ENCODE data around the gene RGS7.
"Not testable (repeated sequence)": the region's sequence is repeated elsewhere in the genome, so short reads cannot be mapped to it uniquely, and the experiment has no call there.

Gene RGS7

GRCh38 chr1:241131636-241132194, 225.3 kb downstream of the RGS7 start:
- DNase-seq, result no peak

- DNase-seq, result no peak
These were observed 226.1 kb downstream of the RGS7 start for GRCh38 chr1:241130881-241131280.

GRCh38 chr1:241129207-241129960, 227.6 kb downstream of the RGS7 start:
- DNase-seq, result no peak

GRCh38 chr1:241125286-241125685, 231.7 kb downstream of the RGS7 start:
- DNase-seq, result no peak

- DNase-seq, result no peak
These were observed 239.0 kb downstream of the RGS7 start for GRCh38 chr1:241118049-241118448.

GRCh38 chr1:241115784-241116183, 241.2 kb downstream of the RGS7 start:
- no peak for DNase-seq

- no peak for DNase-seq
These were observed 242.2 kb downstream of the RGS7 start for GRCh38 chr1:241114699-241115233.

- DNase-seq, result no peak
These were observed 243.4 kb downstream of the RGS7 start for GRCh38 chr1:241113557-241113956.

- no peak for DNase-seq
These were observed 248.0 kb downstream of the RGS7 start for GRCh38 chr1:241109039-241109438.

GRCh38 chr1:241105147-241105546, 251.9 kb downstream of the RGS7 start:
- no peak for DNase-seq

GRCh38 chr1:241102664-241103063, 254.3 kb downstream of the RGS7 start:
- no peak for DNase-seq

GRCh38 chr1:241101622-241102021, 255.4 kb downstream of the RGS7 start:
- DNase-seq, result no peak

- no peak for DNase-seq
These were observed 259.5 kb downstream of the RGS7 start for GRCh38 chr1:241097479-241097878.

- DNase-seq, result no peak
These were observed 260.0 kb downstream of the RGS7 start for GRCh38 chr1:241096982-241097381.

- DNase-seq, result no peak
These were observed 261.2 kb downstream of the RGS7 start for GRCh38 chr1:241095847-241096246.

GRCh38 chr1:241090798-241091197, 266.2 kb downstream of the RGS7 start:
- no peak for DNase-seq

- not testable (repeated sequence) for DNase-seq
These were observed 267.9 kb downstream of the RGS7 start for GRCh38 chr1:241089066-241089465.

GRCh38 chr1:241088075-241088474, 268.9 kb downstream of the RGS7 start:
- not testable (repeated sequence) for DNase-seq

- DNase-seq, result no peak
These were observed 270.3 kb downstream of the RGS7 start for GRCh38 chr1:241086686-241087085.

- no peak for DNase-seq
These were observed 273.7 kb downstream of the RGS7 start for GRCh38 chr1:241083285-241083684.

GRCh38 chr1:241081473-241081872, 275.5 kb downstream of the RGS7 start:
- no peak for DNase-seq

- DNase-seq, result no peak
These were observed 277.5 kb downstream of the RGS7 start for GRCh38 chr1:241079459-241079858.

- DNase-seq, result peak; percentile 89
These were observed 278.0 kb downstream of the RGS7 start for GRCh38 chr1:241079047-241079446.

GRCh38 chr1:241077386-241078147, 279.4 kb downstream of the RGS7 start:
- no peak for DNase-seq

All from NCI-H345 (cell line).